ENCODE results near the gene TTLL10.
"Not testable (repeated sequence)": the region's sequence is repeated elsewhere in the genome, so short reads cannot be mapped to it uniquely, and the experiment has no call there.

The TTLL10 gene

DNA sequence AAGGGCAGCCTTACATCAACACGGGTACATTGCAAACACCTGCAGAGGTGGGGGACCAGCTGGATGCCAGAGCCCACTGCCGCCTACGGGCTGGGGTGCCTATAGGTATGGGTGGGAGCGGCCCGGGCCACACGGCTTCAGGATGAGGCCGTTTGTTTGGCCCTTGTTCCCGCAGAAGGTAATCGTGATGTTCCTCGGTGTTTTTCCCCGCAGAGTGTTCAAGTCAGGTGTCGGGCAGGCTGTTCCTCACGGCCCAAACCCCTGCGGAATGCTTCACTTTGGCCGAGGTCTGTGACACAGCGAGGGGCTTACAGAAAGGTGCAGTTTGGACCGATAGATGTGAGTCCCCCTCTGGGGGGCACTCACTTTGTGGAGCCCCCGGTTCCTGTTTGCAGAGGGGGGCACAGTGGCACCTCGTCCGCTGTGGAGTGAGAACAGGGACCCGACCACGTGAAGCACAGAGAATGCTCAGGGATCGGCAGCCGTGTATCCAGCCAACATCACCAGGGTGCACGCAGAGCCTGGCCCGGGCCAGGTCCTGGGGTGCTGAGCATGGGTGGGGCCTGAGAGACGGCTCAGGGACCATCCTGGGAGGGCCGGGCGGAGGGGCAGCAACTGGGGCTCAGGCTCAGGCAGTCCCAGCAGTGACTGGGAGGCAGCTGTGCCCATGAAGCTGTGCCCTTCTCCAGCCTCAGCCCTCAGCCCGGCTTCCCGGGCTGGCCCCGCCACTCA, 453 bp upstream of the TTLL10 start:
- no peak for FAIRE-seq

DNA sequence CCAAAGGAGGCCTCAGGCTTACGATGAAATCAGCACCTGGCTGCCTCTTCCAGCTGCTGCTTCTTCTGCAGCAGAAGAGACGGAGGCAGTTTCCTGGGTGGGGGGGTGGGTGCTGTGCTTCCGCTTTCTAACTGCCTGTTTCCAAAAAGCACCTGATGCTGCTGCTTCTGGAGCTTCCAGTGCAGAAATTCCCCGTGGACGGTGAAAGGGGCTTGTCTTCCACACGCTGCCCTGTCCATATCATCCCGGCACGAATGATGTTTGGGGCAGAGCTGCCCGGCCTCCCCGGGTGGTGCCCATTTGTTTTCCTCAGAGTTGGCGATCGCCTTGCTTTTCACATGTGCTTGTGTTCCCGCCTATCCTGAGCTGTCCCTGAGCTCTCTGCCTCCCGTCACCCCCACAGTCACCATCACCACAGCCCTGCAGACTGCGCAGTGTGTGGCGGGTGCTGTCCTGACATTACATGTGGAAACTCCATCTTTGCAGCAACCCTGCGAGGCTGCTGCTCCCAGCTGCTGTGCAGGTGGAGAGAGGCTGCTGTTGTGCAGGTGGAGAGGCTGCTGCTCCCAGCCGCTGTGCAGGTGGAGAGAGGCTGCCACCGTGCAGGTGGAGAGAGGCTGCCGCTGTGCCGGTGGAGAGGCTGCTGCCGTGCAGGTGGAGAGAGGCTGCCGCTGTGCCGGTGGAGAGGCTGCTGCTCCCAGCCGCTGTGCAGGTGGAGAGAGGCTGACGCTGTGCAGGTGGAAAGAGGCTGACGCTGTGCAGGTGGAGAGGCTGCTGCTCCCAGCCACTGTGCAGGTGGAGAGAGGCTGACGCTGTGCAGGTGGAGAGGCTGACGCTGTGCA, 1.8 kb downstream of the TTLL10 start:
- no peak for FAIRE-seq

DNA sequence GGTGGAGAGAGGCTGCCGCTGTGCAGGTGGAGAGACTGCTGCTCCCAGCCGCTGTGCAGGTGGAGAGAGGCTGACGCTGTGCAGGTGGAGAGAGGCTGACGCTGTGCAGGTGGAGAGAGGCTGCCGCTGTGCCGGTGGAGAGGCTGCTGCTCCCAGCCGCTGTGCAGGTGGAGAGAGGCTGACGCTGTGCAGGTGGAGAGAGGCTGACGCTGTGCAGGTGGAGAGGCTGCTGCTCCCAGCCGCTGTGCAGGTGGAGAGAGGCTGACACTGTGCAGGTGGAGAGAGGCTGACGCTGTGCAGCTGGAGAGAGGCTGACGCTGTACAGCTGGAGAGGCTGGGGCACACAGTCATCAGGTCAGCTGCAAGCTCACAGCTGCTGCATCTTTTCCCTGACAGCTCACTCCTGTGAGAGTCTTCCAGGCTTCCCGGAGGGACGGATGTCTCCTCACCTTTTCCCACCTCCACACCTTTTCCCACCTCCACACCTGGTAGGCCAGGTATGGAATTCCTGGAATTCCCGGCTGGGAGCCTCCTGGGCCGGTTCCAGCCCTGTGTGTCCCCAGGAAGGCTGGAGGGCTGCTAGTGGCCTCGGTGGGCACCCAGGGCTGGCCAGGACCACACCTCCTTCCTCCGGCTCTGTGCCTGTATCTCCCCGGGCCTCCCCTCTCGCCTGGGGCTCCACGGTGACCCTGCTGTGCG, 2.5 kb downstream of the TTLL10 start:
- not testable (repeated sequence) for FAIRE-seq

DNA sequence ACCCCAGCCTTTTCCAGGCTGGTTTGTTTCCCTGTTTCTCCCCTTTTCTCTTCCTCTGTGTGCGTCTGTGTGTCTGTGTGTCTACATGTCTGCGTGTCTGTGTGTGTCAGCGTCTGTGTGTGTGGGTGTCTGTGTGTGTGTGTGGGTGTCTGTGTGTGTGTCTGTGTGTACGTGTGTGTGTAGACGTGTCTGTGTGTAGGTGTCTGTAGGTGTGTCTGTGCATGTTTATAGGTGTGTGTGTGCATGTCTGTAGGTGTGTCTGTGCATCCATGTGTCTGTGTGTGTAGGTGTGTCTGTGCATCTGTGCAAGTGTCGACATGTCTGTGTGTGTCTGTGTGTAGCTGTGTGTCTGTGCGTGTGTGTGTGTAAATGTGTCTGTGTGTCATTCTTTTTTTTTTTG, 3.3 kb downstream of the TTLL10 start:
- FAIRE-seq = no peak

- FAIRE-seq = no peak
Observed at GRCh38 chr1:1177452-1178206, 3.9 kb downstream of the TTLL10 start.

DNA sequence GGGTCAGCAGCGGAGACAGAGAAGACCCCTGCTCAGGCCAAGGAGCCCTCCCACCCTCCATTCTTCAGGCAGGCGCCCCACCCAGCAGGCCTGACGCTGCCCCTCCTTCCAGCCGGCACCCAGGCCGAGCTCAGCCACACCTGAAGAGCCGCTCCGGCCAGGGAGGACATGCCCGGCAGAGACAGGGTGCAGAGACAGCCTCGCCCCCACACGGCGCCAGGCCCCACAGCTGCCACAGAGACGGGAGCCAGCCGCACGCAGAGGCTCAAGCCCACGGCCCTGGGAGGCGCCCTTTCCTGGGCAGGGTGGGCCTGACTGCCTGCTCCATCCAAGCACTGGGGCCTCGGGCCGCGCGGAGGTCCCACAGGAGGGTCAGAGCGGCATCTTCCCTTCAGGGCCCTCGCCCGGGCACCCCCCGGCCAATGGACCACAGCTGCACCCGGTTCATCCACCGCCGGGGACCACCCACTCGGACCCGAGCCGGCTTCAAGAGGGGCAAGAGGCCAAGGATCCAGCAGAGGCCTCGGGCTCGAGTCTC, 5.2 kb downstream of the TTLL10 start:
- FAIRE-seq = no peak

GRCh38 chr1:1179346-1179982, 5.8 kb downstream of the TTLL10 start:
- FAIRE-seq = no peak

DNA sequence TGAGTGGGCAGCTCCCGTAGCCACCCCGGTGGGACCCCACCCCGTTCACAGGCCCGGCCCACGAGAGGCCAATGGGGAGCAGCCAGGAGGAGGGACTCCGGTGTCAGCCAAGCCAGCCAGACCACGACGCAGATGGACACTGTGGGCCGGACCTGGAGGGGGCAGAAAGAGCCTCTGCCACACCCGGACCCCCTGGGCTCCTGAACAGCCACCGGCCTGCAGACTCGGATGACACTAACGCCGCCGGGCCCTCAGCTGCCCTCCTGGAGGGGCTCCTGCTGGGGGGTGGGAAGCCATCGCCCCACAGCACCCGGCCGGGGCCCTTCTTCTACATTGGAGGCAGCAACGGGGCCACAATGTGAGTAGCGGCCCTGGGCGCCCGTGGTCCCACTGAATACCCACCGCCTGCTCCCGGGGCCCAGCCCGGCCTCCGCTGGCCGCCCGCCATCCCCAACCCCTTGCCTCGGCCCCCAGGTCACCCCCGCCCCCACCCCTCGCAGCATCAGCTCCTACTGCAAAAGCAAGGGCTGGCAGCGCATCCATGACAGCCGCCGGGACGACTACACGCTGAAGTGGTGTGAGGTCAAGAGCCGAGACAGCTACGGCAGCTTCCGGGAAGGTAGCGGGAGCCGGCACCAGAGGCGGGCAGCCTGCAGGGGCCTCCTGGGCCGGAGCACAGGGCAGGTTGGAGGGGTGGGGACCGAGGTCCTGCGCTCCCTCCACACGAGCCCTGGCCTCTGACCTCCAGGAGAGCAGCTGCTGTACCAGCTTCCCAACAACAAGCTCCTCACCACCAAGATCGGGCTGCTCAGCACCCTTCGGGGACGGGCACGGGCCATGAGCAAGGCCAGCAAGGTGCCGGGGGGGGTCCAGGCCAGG, 6.5 kb downstream of the TTLL10 start:
- FAIRE-seq = no peak

DNA sequence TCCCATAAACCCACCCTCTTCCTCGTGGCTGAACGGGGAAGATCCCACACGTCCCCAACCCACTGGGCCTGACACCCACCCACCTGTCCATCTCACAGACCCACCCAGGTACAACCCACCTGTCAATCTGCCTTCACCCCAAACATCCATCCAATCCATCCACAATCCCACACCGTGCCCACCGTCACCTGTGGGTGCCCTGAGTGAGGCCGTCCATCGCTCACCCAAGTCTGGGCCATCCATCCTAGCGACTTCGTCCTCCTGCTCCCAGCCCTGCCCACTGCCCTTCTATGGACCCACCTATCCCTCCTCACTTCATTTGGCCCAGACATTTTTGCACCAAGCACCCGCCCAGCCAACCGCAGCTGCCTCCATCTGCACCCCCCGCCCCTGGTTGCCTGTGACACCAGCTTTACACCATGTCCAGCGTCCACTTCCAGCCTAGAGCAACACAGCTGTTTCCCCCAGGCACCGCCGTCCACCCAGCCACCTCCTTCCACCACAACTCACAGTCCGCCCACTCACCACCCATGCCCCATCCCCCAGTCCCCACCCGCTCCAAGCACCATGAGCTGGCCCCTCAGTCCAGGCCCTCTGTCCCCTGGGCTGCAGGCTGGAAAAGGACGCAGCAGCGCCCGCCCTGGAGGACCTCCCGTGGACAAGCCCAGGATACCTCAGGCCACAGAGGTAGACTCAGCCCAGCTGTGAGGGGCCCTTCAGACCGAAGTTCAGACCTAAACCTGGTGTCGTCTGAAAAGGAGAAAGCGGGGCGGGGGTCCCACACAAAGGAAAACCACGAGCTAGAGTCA, 7.7 kb downstream of the TTLL10 start:
- no peak for FAIRE-seq

GRCh38 chr1:1181938-1182410, 8.3 kb downstream of the TTLL10 start:
- no peak for FAIRE-seq

- no peak for FAIRE-seq
Observed at GRCh38 chr1:1182491-1183220, 9.0 kb downstream of the TTLL10 start.

DNA sequence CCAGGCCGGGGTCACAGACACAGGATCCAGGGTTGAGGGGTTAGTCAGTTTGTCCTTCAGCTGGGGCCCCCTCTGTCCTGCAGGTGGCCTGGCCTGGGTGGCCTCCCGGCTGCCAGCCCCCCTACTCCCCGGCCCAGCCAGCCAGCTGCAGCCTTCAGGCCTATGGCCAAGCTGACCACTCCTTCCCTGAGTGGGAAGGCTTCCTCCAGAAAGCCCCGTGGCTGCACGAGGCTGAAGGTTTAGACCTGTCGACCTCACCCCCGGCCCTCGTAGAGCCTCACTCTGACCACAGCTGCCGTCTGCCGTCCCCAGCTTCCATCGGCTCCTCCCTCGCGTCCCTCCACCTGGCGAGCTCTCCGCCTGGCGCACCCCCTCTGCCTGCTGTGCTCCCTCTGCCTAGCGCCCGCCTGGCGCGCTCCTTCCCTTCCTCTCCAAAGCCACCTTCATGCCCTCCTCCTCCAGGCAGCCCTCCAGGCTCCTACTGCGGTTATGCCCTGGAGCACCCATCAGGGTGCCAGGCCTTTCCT, 9.6 kb downstream of the TTLL10 start:
- FAIRE-seq = no peak

GRCh38 chr1:1183833-1184775, 10.4 kb downstream of the TTLL10 start:
- FAIRE-seq = no peak

- FAIRE-seq = no peak
Observed at GRCh38 chr1:1185101-1185765, 11.6 kb downstream of the TTLL10 start.

- no peak for FAIRE-seq
Observed at GRCh38 chr1:1187938-1188337, 14.3 kb downstream of the TTLL10 start.

DNA sequence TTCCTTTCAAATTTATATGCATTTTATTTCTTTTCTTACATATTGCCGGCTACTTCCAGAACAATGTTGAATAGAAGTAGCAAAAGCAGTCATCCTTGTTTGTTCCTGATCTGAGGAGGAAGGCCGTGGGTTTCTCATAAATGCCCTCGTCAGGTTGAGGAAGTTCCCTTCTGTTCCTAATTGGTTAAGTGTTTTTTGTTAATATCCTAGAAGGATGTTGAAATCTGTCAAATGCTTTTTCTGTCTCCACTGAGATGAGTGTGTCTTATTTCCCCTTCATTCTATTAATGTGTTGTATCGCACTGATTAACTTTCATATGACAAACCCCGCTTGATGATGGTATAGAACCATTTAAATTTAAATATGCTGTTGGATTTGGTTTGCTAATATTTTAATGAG, 15.4 kb downstream of the TTLL10 start:
- FAIRE-seq = no peak

DNA sequence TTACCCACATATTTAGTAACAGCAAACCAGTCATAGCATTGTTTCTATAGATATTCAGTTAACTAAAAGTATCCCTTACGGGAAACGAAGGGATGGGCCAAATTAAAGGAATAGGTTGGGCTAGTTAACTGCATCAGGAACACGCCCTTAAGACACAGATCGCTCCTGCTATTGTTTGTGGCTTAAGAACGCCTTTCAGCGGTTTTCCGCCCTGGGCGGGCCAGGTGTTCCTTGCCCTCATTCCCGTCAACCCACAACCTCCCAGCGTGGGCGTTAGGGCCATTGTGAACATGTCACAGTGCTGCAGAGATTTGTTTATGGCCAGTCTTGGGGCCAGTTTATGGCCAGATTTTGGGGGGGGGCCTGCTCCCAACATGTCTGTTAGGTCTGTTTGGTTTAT, 18.1 kb downstream of the TTLL10 start:
- FAIRE-seq = no peak
